Esophagus squamous epithelium (tissue), 5 donors: ENCODE data around the gene SOX9. TPM values are rescaled to one million over a fixed set of nuclear protein-coding genes. Genes with fewer than 3 reads are reported as not detected.

ENCODE experiments used
- DNase-seq: peaks from one replicate; lab custom pipeline; 2025; lab: John Stamatoyannopoulos, UW
- H3K27ac ChIP-seq, 4 donors: fragments of 200-600 bp; sonication (generic); one replicate each; pipeline ENCODE4 v1.5.1; 2016 to 2019; ENCODE audit warnings: mild to moderate bottlenecking in 1 of 4
- H3K27me3 ChIP-seq, 4 donors: fragments of 200-600 bp; sonication (generic); 1 replicate in 3 of 4; 2 replicates in 1 of 4; pipeline versions ENCODE4 v1.5.1 to v1.6.0; 2017 to 2021; ENCODE audit warnings: antibody characterized with exemption in 1 of 4
- H3K36me3 ChIP-seq, 3 donors: fragments of 200-600 bp; sonication (generic); one replicate each; pipeline ENCODE4 v1.5.1; 2016 to 2019
- H3K4me1 ChIP-seq, 3 donors: fragments of 200-600 bp; sonication (generic); one replicate each; pipeline ENCODE4 v1.5.1; 2017 to 2019
- H3K4me3 ChIP-seq, 4 donors: fragments of 200-600 bp; sonication (generic); 1 replicate in 3 of 4; 2 replicates in 1 of 4; pipeline ENCODE4 v1.5.1; 2016 to 2019; ENCODE audit warnings: mild to moderate bottlenecking in 2 of 4, moderate library complexity in 1 of 4
- H3K9me3 ChIP-seq, 3 donors: fragments of 200-600 bp; sonication (generic); one replicate each; pipeline ENCODE4 v1.5.1; 2016 to 2019
- CTCF ChIP-seq, 6 experiments: fragments of 450-650 bp in 4 of 6; fragments of 200-600 bp in 2 of 6; sonication (generic) in 2 of 6; IDR thresholded peaks; one replicate each; pipeline ENCODE4 v1.5.1; 2016 to 2019; ENCODE audit warnings: antibody characterized with exemption in 6 of 6, mild to moderate bottlenecking in 4 of 6, moderate library complexity in 4 of 6
- POLR2A ChIP-seq, 4 donors: fragments of 450-650 bp; IDR thresholded peaks; one replicate each; pipeline ENCODE4 v1.6.1; 2017; ENCODE audit warnings: antibody characterized with exemption in 4 of 4, mild to moderate bottlenecking in 4 of 4, moderate library complexity in 3 of 4
- WGBS, 2 donors: methylation state at CpG; one replicate each; pipeline ENCODE4 v1.1.5; 2018; 5-methylcytosine and 5-hydroxymethylcytosine counted together
- intact Hi-C: fragments of 100-400 bp; cut with DNase I; formaldehyde crosslinking; loops from one replicate; pipeline ENCODE4 v1.15.0; 2022
- total RNA-seq, 4 donors: library from RNA; depleted of rRNA; stranded (reverse); fragments of >200 nt; gene quantifications; one replicate each; pipeline ENCODE4 v1.1.0, GENCODE V29; 2016
- donor health status: DM: yes; HTN: yes; CAD: no.

Gene SOX9
- total RNA-seq, 4 donors from 2014 or later: 7.4 to 11.5 (median 11.1) TPM

GRCh38 chr17:72122765-72123529 is 2.1 kb downstream of the SOX9 start:
- Histone ChIP-seq H3K4me3 (peak overlapping the region; percentile 60 to 70 (median 66)), H3K36me3 (peaks cover 0 to 29% (median 4%) of the 10 kb centered on the region in 3 donors), H3K27ac (no peak overlapping the region), H3K4me1 (peaks cover 7 to 60% (median 10%) of the 10 kb centered on the region in 3 donors), H3K27me3 (peaks cover 0 to 79% (median 6%) of the 10 kb centered on the region in 4 donors), H3K9me3 (no peaks in the 10 kb centered on the region)
- DNase-seq: no peak
- intact Hi-C loops: loop anchor here (10.0 kb wide), 1 partner anchor 412 kb away; no protein-coding TSS in a partner anchor
- 21 to 29% methylated on average over 18 to 40 of the region's 48 CpGs for WGBS, 2 donors
- TF ChIP-seq POLR2A (IDR thresholded peaks at IDR 0.05): no peak
- TF ChIP-seq CTCF (IDR thresholded peaks at IDR 0.05): no peak

GRCh38 chr17:72123530-72124437 is 3.0 kb downstream of the SOX9 start:
- peaks cover 0 to 29% (median 4%) of the 10 kb centered on the region in 3 donors for H3K36me3 ChIP-seq
- peaks cover 0 to 76% (median 2%) of the 10 kb centered on the region in 4 donors for H3K27me3 ChIP-seq
- no peak for DNase-seq
- intact Hi-C loops: loop anchor here (10.0 kb wide), 1 partner anchor 411 kb away; no protein-coding TSS in a partner anchor
- peak overlapping the region in 2 of 4 donors; percentile 63 to 68 for H3K4me3 ChIP-seq
- H3K9me3 ChIP-seq: no peaks in the 10 kb centered on the region
- peaks cover 2 to 51% (median 4%) of the 10 kb centered on the region in 3 donors for H3K4me1 ChIP-seq
- WGBS, 2 donors: 77 to 81% methylated on average over 17 to 19 of the region's 75 CpGs
- H3K27ac ChIP-seq: no peak overlapping the region
- no peak for TF ChIP-seq POLR2A (IDR thresholded peaks at IDR 0.05)
- TF ChIP-seq CTCF (IDR thresholded peaks at IDR 0.05): no peak

- TF ChIP-seq POLR2A (IDR thresholded peaks at IDR 0.05): no peak
- TF ChIP-seq CTCF (IDR thresholded peaks at IDR 0.05): no peak
- no peak for DNase-seq
- H3K36me3 ChIP-seq: peaks cover 0 to 29% (median 4%) of the 10 kb centered on the region in 3 donors
- H3K4me1 ChIP-seq: peaks cover 2 to 45% (median 4%) of the 10 kb centered on the region in 3 donors
- WGBS, 2 donors: 88 to 94% methylated on average over 7 of the region's 7 CpGs
- intact Hi-C loops: loop anchor here (10.0 kb wide), 1 partner anchor 410 kb away; no protein-coding TSS in a partner anchor
- peaks cover 0 to 76% (median 2%) of the 10 kb centered on the region in 4 donors for H3K27me3 ChIP-seq
- H3K27ac ChIP-seq: no peak overlapping the region
- H3K9me3 ChIP-seq: no peaks in the 10 kb centered on the region
- H3K4me3 ChIP-seq: no peak overlapping the region
Measured at GRCh38 chr17:72124438-72124775, 3.6 kb downstream of the SOX9 start.

GRCh38 chr17:72125226-72125651 is 4.4 kb downstream of the SOX9 start:
- H3K4me3 ChIP-seq: no peak overlapping the region
- no peak for TF ChIP-seq POLR2A (IDR thresholded peaks at IDR 0.05)
- TF ChIP-seq CTCF (IDR thresholded peaks at IDR 0.05): no peak
- H3K27ac ChIP-seq: no peak overlapping the region
- intact Hi-C loops: loop anchor here (10.0 kb wide), 1 partner anchor 410 kb away; no protein-coding TSS in a partner anchor
- H3K9me3 ChIP-seq: no peaks in the 10 kb centered on the region
- peaks cover 0 to 70% (median 2%) of the 10 kb centered on the region in 4 donors for H3K27me3 ChIP-seq
- peaks cover 0 to 29% (median 4%) of the 10 kb centered on the region in 3 donors for H3K36me3 ChIP-seq
- no peak for DNase-seq
- 54 to 77% methylated on average over 4 of the region's 4 CpGs for WGBS, 2 donors
- H3K4me1 ChIP-seq: peaks cover 2 to 37% (median 4%) of the 10 kb centered on the region in 3 donors
